Smooth muscle cell (in vitro differentiated cells): Measurements from ENCODE around the gene SLC24A1. TPM values are rescaled to one million over a fixed set of nuclear protein-coding genes. Genes with fewer than 3 reads are reported as not detected.

Experiments
- DNase-seq: peaks from one replicate; lab custom pipeline; 2025; ENCODE audit not compliant: unreplicated experiment; lab: John Stamatoyannopoulos, UW
- H2AFZ ChIP-seq: fragments of 200-600 bp; sonication (generic); 2 replicates; pipeline ENCODE4 v1.6.0; 2016; ENCODE audit warnings: antibody characterized with exemption, low read depth, mild to moderate bottlenecking
- H3F3A ChIP-seq: fragments of 200-600 bp; sonication (generic); 2 replicates; pipeline ENCODE4 v1.6.0; 2017; ENCODE audit warnings: antibody characterized with exemption, low read depth
- H3K27ac ChIP-seq: fragments of 200-600 bp; sonication (generic); 2 replicates; pipeline ENCODE4 v1.5.1; 2016; ENCODE audit warnings: low read depth, mild to moderate bottlenecking
- H3K27me3 ChIP-seq: fragments of 200-600 bp; sonication (generic); 2 replicates; pipeline ENCODE4 v1.6.1; 2016; ENCODE audit warnings: low read depth, mild to moderate bottlenecking
- H3K36me3 ChIP-seq: fragments of 200-600 bp; sonication (generic); 2 replicates; pipeline ENCODE4 v1.5.1; 2016; ENCODE audit warnings: low read depth
- H3K4me1 ChIP-seq: fragments of 200-600 bp; sonication (generic); 2 replicates; pipeline ENCODE4 v1.5.1; 2016; ENCODE audit warnings: low read depth
- H3K4me2 ChIP-seq: fragments of 200-600 bp; sonication (generic); 2 replicates; pipeline ENCODE4 v1.6.0; 2016; ENCODE audit warnings: mild to moderate bottlenecking
- H3K4me3 ChIP-seq: fragments of 200-600 bp; sonication (generic); 2 replicates; pipeline ENCODE4 v1.5.1; 2016; ENCODE audit warnings: mild to moderate bottlenecking
- H3K79me2 ChIP-seq: fragments of 200-600 bp; sonication (generic); 2 replicates; pipeline ENCODE4 v1.6.0; 2016; ENCODE audit warnings: low read depth, mild to moderate bottlenecking
- H3K9ac ChIP-seq: fragments of 200-600 bp; sonication (generic); 2 replicates; pipeline ENCODE4 v1.6.0; 2016; ENCODE audit warnings: low read depth
- H3K9me3 ChIP-seq: fragments of 200-600 bp; sonication (generic); replicated peaks from 2 replicates; pipeline ENCODE4 v1.5.1; 2016; ENCODE audit warnings: low read depth
- H4K20me1 ChIP-seq: fragments of 200-600 bp; sonication (generic); 2 replicates; pipeline ENCODE4 v1.6.0; 2016; ENCODE audit warnings: low read depth
- CTCF ChIP-seq: fragments of 200-600 bp; sonication (generic); IDR thresholded peaks from 2 replicates; pipeline ENCODE4 v1.5.1; 2017; ENCODE audit warnings: borderline replicate concordance, mild to moderate bottlenecking, antibody characterized with exemption; ENCODE audit not compliant: insufficient read depth, poor library complexity, severe bottlenecking
- WGBS: methylation state at CpG from one replicate; pipeline ENCODE4 v1.1.7; 2016; ENCODE audit warnings: low lambda C conversion rate; 5-methylcytosine and 5-hydroxymethylcytosine counted together
- polyA plus RNA-seq: library from polyadenylated mRNA; unstranded; fragments of >200 nt; fragmentation: Nextera tagmentation; extraction: Ambion mirVana; gene quantifications from 2 replicates; pipeline ENCODE4 v1.2.1, GENCODE V29; 2016
- total RNA-seq: library from RNA; depleted of rRNA; stranded (reverse); fragments of >200 nt; gene quantifications from 2 replicates; pipeline ENCODE4 v1.2.3, GENCODE V29; 2014

SLC24A1 gene
- total and polyA plus RNA-seq, 2 experiments from 2014 or later = 1.3 to 2.8 TPM

GRCh38 chr15:65603559-65603958, 18.2 kb upstream of the SLC24A1 start:
- no peak for TF ChIP-seq CTCF
- no peak overlapping the region for H3K4me2 ChIP-seq
- H3K27ac ChIP-seq = no peak overlapping the region
- no peak overlapping the region for H2AFZ ChIP-seq
- peaks cover 27% of the 10 kb centered on the region for H3K79me2 ChIP-seq
- H3K9ac ChIP-seq = no peak overlapping the region
- no peaks in the 10 kb centered on the region for H3K9me3 ChIP-seq
- H3K27me3 ChIP-seq = no peaks in the 10 kb centered on the region
- H3K4me3 ChIP-seq = no peak overlapping the region
- H3F3A ChIP-seq = no peaks in the 10 kb centered on the region
- no peaks in the 10 kb centered on the region for H3K4me1 ChIP-seq
- DNase-seq = no peak
- WGBS = 97% methylated on average over 1 of the region's 1 CpG
- H4K20me1 ChIP-seq = no peaks in the 10 kb centered on the region
- no peaks in the 10 kb centered on the region for H3K36me3 ChIP-seq

- peak within 1 kb of the TSS; percentile 97 for H2AFZ ChIP-seq
- H3K4me2 ChIP-seq = peak within 1 kb of the TSS; percentile 95
- peak within 1 kb of the TSS; percentile 88 for H3K4me3 ChIP-seq
- no peaks in the 10 kb centered on the region for H3K36me3 ChIP-seq
- WGBS = 3% methylated on average over 59 of the region's 64 CpGs
- peak within 1 kb of the TSS; percentile 80 for H3K27ac ChIP-seq
- no peaks in the 10 kb centered on the region for H4K20me1 ChIP-seq
- peaks cover 23% of the 10 kb centered on the region for H3K4me1 ChIP-seq
- DNase-seq = peak; percentile 91
- H3F3A ChIP-seq = no peaks in the 10 kb centered on the region
- peak within 1 kb of the TSS; percentile 93 for H3K9ac ChIP-seq
- peaks cover 41% of the 10 kb centered on the region for H3K79me2 ChIP-seq
- no peaks in the 10 kb centered on the region for H3K27me3 ChIP-seq
- TF ChIP-seq CTCF = peak; percentile 53
- no peaks in the 10 kb centered on the region for H3K9me3 ChIP-seq
Observed at GRCh38 chr15:65610871-65611718, 10.6 kb upstream of the SLC24A1 start, which contains the start of gene INTS14. Gene INTS14 (minus strand): TSS chr15:65611131. CDS start chr15:65607380, 3,751 bp downstream.

- Histone ChIP-seq H3K4me2 (peak overlapping the region; percentile 78), H3K4me1 (peaks cover 23% of the 10 kb centered on the region), H2AFZ (peak overlapping the region; percentile 61), H4K20me1 (no peaks in the 10 kb centered on the region), H3K9me3 (no peaks in the 10 kb centered on the region), H3K79me2 (peaks cover 35% of the 10 kb centered on the region), H3K9ac (peak overlapping the region; percentile 68), H3K27me3 (no peaks in the 10 kb centered on the region), H3K4me3 (peak overlapping the region; percentile 88), H3K27ac (peak overlapping the region; percentile 80), H3K36me3 (no peaks in the 10 kb centered on the region), H3F3A (no peaks in the 10 kb centered on the region)
- no peak for TF ChIP-seq CTCF
- DNase-seq = no peak
- WGBS = 82% methylated on average over 5 of the region's 5 CpGs
Observed at GRCh38 chr15:65611888-65612615, 9.7 kb upstream of the SLC24A1 start.
